ENCODE data around the gene NCKAP1.

- TF ChIP-seq, protein P1, sequence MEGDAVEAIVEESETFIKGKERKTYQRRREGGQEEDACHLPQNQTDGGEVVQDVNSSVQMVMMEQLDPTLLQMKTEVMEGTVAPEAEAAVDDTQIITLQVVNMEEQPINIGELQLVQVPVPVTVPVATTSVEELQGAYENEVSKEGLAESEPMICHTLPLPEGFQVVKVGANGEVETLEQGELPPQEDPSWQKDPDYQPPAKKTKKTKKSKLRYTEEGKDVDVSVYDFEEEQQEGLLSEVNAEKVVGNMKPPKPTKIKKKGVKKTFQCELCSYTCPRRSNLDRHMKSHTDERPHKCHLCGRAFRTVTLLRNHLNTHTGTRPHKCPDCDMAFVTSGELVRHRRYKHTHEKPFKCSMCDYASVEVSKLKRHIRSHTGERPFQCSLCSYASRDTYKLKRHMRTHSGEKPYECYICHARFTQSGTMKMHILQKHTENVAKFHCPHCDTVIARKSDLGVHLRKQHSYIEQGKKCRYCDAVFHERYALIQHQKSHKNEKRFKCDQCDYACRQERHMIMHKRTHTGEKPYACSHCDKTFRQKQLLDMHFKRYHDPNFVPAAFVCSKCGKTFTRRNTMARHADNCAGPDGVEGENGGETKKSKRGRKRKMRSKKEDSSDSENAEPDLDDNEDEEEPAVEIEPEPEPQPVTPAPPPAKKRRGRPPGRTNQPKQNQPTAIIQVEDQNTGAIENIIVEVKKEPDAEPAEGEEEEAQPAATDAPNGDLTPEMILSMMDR (IDR thresholded peaks at IDR 0.05), result no peak
- TF ChIP-seq POLR2A (IDR thresholded peaks at IDR 0.05), result no peak
These were observed 144.6 kb downstream of the NCKAP1 start for GRCh38 chr2:182893666-182894065.
